NCI-H146 treated with DMSO at 0.1 percent for 48 hours (cell line): ENCODE data around the gene KMT2C.
"Not testable (repeated sequence)": the region's sequence is repeated elsewhere in the genome, so short reads cannot be mapped to it uniquely, and the experiment has no call there.

Experiments
- DNase-seq: peaks from one replicate; lab custom pipeline; 2025; ENCODE audit not compliant: unreplicated experiment; lab: John Stamatoyannopoulos, UW

KMT2C gene

DNA sequence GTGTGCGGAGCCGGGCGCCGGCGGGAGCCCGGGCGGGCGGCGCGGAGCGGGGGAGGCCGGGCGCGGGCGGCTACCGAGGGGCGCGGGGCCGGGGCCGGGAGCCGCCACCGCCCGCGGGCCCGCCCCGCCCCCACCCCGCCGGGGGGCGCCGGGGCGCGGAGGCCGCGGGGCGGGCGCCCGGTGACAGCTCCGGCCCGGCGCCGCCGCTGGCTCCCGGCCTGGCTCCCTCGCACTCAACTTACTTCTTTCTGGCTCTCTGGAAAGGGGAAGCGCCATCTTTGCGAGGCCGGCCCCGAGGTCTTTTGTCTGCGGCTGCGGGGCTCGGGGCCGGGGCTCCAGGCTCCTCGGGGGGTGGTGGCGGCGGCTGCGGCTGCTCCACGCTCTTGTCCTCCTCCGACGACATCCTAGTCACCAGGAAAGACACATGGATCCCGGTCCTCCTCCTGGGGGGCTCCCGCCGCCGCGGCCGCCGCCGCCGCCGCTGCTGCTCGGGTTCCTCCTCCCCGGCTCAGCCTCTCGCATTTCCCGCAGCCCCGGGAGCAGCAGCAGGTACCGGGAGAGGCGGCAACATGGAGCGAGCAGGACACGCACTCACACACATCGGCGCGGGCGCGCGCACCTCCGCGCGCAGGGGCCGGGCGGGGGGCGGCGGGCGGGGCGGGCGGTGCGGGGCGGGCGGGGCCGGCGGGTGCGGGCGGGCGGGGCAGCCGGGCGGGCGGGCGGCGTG is at the start of gene KMT2C:
Gene KMT2C, minus strand, starts transcription at position 620 of the 727 bp plus-strand sequence. Its CDS starts 217 bp downstream, at position 403.
- DNase-seq: no peak

DNA sequence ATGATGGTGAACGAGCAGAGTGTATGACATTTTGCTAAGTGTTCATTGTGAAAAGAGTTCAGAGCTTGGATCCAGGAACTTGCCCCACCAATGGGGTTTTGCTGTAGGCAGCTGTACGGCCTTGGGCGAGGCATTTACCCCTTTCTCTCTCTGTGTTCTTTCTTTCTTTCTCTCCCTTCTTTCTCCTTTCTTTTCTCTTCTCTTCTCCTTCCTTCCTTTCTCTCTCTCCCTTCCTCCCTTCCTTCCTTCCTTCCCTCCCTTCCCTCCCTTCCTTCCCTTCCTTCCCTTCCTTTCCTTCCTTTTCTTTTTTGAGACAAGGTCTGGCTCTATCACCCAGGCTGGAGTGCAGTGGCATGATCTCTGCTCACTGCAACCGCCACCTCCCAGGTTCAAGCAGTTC is 45.3 kb upstream of the KMT2C start:
- DNase-seq: no peak

DNA sequence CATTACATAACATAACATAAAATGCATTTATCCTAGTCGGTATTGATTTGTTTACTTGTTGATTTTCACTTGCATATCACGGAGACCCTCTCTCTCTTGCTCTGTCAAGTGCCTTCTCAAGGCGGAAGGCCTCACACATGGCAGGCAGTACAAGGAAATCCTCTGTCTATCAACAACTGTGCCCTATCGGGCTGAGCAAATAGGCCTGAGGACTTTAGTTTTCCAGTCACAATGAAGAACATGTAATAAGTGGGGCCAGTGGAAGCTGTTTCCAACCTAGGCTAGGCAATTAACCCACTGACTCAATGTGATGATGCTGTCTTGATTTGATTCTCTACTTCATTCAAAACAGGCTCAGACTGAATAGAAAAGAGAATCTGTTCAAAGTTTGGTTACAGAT is 44.9 kb upstream of the KMT2C start:
- no peak for DNase-seq

DNA sequence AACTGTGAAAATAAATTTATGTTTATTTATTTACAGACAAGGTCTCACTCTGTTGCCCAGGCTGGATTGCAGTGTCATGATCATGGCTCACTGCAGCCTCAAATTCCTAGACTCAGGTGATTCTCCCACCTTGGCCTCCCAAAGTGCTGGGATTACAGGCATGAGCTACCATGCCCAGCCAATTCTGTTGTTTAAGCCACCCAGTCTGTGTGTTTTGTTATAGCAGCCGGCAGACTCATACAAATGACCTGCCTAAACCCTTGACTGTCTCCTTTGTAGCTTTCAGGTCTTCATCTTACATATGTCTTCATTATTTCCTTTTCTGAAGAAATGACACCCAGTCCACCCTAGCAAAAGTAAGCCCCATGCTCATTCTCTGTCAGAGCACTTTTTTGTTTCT is 43.8 kb upstream of the KMT2C start:
- no peak for DNase-seq

DNA sequence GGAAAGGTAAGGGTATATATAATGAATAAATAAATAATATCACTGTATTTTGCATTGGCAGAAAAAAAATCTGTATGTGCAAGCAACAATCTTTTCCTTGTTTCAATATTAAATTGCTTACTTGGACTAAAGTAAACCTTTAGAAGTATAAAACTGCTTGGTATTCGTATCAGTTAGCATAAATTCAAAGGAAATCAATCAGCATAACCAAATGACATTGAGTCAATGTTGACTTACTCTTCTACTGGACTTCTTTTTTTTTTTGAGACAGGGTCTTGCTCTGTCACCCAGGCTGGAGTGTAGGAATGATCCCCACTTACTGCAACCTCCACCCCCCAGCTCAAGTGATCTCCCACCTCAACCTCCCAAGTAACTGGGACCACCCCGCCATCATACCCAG is 42.3 kb upstream of the KMT2C start:
- DNase-seq: no peak

DNA sequence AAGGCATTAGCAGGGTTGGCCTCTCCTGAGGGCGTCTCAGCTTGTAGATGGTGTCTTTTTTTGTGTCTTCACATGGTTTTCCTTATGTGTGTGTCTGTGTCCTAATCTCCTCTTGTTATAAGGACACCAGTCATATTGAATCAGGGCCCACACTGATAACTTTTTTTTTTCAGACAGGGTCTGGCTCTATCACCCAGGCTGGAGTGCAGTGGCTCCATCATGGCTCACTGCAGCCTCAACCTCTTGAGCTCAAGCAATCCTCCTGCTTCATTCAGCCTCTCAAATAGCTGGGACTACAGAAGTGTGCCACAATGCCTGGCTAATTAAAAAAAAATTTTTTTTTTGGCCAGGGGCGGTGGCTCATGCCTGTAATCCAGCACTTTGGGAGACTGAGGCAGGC is 41.3 kb upstream of the KMT2C start:
- DNase-seq: no peak

DNA sequence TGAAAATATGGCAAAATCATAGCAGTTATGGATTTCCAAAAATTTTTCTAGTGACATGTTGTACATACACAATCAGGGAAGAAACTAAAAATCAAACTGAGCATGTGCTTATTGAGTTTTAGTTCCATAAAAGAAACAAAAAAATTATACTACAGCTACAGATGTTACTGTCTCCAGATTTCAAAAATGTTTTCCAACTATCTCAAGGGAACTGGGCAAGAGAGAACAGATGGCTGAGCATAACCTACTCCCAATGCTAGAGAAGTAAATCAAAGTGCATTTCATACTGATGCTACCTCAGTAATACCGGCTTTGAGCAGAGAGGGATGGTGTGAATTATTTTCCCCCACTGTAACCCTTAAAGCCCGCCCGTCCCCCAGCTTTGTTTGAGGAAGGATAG is 40.7 kb upstream of the KMT2C start:
- no peak for DNase-seq

DNA sequence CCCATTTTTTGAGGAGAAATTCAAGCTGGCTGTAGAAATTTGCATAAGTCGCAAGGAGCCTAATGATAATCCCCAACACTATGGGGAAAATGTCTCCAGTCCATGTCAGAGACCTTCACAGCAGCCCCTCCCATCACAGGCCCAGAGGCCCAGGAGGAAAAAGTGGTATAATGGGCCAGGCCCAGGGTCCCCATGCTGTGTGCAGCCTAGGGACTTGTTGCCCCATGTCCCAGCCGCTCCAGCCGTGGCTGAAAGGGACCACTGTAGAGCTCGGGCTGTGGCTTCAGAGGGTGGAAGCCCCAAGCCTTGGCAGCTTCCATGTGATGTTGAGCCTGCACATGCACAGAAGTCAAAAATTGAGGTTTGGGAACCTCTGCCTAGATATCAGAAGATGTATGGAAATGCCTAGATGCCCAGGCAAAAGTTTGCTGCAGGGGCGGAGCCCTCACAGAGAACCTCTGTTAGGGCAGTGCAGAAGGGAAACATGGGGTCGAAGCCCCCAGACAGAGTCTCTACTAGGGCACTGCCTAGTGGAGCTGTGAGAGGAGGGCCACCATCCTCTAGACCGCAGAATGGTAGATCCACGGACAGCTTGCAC is 35.3 kb upstream of the KMT2C start:
- not testable (repeated sequence) for DNase-seq

DNA sequence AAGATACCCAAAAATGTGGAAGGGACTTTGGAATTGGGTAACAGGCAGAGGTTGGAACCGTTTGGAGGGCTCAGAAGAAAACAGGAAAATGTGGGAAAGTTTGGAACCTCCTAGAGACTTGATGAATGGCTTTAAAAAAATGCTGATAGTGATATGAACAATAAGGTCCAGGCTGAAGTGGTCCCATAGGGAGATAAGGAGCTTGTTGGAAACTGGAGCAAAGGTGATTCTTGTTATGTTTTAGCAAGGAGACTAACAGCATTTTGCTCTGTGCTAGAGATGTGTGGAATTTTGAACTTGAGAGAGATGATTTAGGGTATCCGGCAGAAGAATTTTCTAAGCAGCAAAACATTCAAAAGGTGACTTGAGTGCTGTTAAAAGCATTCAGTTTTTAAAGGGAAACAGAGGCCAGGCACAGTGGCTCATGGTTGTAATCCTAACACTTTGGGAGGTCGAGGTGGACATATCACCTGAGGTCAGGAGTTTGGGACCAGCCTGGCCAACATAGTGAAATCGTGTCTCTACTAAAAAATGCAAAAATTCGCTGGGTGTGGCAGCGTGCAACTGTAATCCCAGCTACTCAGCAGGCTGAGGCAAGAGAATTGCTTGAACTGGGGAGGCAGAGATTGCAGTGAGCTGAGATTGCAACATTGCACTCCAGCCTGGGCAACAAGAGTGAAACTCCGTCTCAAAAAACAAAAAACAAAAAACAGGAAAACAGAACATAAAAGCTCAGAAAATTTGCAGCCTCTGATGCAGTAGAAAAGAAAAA is 34.6 kb upstream of the KMT2C start:
- DNase-seq: not testable (repeated sequence)

DNA sequence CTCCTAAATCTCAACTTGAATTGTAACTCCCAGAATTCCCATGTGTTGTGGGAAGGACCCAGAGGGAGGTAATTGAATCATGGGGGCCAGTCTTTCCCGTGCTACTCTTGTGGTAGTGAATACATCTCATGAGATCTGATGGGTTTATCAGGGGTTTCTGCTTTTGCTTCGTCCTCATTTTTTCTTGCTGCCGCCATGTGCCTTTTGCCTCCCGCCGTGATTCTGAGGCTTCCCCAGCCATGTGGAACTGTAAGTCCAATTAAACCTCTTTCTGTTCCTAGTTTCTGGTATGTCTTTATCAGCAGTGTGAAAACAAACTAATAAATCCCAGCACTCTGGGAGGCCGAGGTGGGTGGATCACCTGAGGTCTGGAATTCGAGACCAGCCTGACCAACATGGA is 33.8 kb upstream of the KMT2C start:
- DNase-seq: not testable (repeated sequence)

DNA sequence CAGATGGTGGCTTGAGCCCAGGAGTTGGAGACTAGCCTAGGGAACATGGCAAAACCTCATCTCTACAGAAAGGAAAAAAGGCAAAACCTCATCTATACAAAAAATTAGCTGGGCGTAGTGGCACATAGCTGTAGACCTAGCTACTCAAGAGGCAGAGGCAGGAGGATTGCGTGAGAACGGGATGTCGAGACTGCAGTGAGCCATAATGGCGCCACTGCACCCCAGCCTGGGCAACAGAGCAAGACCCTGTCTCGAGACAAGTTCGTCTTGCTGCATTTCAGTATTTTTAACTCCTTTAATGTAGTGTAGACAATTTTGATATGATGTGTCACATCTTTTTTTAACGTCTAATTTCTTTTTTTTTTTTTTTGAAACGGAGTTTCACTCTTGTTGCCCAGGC is 31.4 kb upstream of the KMT2C start:
- DNase-seq: no peak

DNA sequence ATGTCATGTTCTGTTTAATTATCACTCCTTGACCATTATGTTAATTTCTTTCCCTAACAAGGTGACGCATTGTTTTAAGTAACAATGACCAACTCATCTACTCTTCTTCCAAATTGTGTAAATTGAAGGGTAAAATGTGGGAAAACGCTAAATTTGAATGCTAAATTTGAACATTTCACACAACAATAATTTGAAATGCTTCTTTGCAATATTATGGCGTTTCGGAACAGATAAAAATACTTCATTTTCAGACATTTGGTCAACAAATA is 29.2 kb upstream of the KMT2C start:
- DNase-seq: no peak

DNA sequence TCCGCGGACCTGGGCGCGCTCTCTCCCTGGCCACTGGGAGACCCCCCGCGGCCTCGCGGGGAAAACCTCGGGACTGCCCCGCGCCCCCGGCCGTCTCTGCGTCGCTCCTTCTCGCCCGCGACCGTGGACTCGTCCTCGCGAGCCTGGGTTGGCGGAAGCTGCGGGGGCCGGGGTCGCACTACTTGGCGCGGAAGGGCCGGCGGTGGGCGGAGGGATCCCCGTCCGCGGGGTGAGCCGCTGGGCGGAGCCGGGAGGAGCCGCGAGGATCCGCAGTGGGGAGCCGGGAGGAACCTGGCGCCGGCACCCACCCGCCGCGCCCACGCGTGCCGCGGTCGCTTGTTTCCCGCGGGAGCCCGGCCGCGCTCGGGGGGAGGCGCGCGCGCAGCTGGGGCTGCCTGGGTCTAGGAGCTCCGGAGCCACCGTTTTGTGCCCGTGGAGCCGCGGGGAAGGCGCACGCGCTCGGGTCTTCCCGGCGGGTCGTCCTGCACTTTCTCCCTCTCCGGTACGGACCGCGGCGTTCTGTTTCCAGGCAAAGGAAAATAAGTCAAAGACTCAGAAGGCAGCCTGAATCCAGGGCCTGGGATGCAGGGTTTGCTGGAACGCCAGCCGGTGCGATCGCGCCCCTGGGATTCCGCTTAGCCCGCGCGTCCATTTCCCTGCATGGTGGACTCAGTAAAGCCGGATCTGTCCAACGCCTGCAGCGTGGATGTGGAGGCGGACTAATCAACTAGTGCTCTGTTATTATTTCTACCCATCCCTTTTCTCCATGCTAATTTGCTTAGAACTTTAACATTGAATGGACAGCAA is 28.7 kb upstream of the KMT2C start:
- peak; percentile 36 for DNase-seq

DNA sequence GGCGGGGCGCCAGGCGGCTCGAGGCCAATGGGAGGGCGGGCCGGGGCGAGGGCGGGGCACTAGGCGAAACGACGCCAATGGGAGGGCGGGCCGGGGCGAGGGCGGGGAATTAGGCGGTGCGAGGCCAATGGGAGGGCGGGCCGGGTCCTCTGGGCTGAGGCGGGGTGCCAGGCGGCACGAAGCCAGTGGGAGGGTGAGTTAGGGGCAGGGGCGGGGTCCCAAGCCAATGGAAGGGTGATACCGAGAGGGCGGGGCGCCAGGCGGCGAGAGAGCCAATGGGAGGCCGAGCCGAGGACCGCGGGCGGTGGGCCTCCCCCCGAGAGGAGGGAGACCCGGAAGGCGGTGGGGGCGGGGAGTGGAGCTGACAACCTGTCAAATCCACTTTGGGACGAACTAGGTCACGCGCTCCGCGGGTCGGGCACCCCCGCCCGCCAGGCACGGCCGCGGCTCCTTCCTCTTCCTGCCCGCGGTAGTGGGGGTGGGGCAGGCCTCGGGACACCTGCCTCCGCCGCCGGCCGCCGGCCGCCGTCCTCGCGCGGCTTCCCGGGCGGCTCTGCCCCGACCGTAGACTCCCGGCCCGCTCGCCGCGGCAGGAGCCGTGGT is 28.0 kb upstream of the KMT2C start:
- peak; percentile 96 for DNase-seq

DNA sequence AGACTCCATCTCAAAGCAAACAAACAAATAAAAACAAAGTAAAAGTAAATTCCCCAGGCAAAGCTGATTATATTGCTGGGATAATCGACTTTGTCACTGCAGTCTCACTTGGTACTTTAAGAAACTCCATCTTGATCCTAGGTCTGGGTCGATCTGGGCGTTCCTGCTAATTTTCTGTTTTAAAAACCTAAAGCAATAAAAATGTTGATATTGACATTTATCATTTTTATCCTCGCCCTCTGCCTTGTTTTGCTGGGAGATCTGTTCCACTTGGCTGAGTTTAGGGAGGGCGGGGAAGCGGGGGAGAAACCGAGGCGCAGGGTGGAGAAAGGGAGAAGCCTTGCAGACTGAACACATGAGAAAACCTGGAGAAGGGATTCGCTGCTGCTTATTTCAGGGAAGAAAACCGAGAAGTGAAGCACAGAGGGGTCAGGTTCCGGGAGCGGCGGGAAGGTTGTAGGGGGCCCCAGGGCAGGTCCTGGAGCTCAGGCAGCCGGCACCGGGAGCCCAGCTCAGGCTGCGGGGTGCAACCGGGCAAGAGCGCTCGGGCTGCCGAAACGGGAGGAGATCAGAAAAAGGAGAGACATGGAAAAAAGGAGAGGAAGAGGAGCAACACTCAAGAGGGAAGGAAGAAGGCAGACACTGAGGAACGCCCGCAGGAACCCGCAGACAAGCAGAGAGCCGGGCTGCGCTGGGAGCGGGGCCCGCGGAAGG is 27.3 kb upstream of the KMT2C start:
- DNase-seq: peak; percentile 65

DNA sequence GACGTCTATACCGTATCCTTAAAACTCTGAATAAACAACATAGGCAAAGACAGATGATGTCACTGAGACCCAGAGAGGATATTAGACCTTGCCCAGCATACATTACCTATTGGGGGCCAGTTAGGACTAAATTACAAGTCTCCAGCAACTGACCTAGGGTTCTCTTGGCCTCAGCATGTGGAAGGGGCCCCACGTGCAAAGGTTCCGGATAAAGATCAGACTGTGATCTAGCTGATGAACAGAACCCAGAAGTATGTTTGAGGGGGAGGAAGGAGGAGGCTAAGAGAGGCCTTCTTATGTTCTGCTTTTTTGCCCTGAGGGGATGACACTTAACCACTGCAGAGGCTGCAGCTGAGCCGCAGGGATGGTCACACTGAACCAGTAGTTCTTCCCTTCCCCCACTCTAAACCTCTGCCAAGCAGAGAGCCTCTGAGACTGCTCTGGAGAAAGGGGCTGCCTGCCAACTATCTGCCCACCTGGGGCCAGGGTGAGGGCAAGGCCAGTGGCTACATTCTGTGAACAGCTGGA is 24.0 kb upstream of the KMT2C start:
- peak; percentile 37 for DNase-seq

DNA sequence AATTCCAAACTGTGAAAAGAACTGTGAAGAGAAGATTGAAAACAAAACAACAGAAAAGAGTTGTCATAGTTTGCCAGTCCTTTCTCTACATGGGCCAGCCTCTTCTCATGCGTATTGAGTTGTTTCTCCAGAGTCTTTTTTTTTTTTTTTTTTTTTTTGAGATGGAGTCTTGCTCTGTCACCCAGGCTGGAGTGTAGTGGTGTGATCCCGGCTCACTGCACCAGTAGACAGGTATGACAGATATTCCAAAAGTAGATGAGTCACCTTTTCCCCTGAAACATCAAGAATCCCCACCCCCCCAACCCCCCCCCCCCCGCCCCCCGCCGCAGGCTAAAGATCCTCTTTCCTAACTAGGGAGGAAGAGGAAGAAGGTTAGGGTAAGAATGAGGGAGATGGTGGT is 15.6 kb upstream of the KMT2C start:
- DNase-seq: no peak

DNA sequence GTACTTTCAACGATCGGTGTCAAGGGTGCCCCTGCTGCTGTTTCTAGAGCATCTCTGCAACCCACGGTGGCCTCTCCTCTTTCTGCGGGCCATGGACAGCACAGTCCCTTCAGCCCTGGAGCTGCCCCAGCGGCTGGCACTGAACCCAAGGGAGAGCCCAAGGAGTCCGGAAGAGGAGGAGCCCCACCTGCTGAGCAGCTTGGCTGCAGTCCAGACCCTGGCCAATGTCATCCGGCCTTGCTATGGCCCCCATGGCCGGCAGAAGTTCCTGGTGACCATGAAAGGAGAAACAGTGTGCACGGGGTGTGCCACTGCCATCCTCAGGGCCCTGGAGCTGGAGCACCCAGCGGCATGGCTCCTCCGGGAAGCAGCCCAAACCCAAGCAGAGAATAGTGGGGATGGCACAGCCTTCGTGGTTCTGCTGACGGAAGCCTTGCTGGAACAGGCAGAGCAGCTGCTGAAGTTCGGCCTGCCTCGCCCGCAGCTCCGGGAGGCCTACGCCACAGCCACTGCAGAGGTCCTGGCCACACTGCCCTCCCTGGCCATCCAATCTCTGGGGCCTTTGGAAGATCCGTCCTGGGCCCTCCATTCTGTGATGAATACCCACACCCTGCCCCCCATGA is 9.7 kb upstream of the KMT2C start:
- peak; percentile 6 for DNase-seq

DNA sequence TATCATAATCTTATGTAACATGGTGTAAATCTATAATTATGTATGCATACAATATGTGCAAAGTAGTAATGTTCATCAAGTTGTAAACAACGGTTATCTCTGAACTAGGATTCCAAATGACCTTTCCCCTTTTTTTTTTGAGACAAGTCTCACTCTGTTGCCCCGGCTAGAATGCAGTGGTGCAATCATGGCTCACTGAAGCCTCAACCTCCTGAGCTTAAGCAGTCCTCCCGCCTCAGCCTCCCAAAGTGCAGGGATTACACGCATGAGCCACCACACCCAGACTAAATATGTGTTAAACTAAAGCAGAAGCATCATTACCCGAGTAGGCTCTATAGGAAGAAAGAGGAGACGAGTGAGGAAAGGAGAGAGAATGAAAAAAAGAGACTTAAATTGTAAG is 7.8 kb upstream of the KMT2C start:
- no peak for DNase-seq

DNA sequence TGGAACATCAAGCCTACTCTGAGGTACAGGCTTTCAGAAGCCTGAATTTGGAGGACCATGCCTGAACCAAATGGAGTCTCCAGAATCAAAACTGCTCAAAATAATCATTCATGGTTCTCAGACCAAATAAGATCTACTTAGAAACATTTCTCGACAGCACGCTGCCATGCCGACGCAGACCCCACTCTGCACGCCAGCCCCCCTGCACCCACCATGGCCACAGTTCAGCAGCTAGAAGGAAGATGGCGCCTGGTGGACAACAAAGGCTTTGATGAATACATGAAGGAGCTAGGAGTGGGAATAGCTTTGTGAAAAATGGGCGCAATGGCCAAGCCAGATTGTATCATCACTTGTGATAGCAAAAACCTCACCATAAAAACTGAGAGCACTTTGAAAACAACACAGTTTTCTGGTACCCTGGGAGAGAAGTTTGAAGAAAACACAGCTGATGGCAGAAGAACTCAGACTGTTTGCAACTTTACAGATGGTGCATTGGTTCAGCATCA is 6.6 kb upstream of the KMT2C start:
- DNase-seq: no peak
